ENCODE results near the gene SPEG. TPM values are rescaled to one million over a fixed set of nuclear protein-coding genes. Genes with fewer than 3 reads are reported as not detected.

Gene SPEG
- total and polyA plus RNA-seq, 7 donors = 6.0 to 321 (median 123) TPM

- Histone ChIP-seq H3K27me3 (no peaks in the 10 kb centered on the region), H3K4me1 (peaks cover 0 to 100% (median 99%) of the 10 kb centered on the region in 4 donors), H3K36me3 (peaks cover 0 to 72% (median 38%) of the 10 kb centered on the region in 4 donors), H3K27ac (peak overlapping the region; percentile 96 to 99 (median 99)), H3K4me3 (peak overlapping the region in 2 of 4 donors; percentile 12 to 17), H3K9me3 (no peaks in the 10 kb centered on the region)
- intact Hi-C loops (cut with DNase I) = no loop called here
- 86 to 92% methylated on average over 21 of the region's 21 CpGs for WGBS, 2 donors
- DNase-seq = no peak
- TF ChIP-seq POLR2A (IDR thresholded peaks at IDR 0.05) (no peak), POLR2AphosphoS5 (IDR thresholded peaks at IDR 0.05) (peak in 2 of 4 donors; percentile 24 to 35), EP300 (IDR thresholded peaks at IDR 0.05) (no peak)
Observed at GRCh38 chr2:219464286-219465032, 29.8 kb downstream of the SPEG start.

- intact Hi-C loops (cut with DNase I) = no loop called here
- Histone ChIP-seq H3K27me3 (no peaks in the 10 kb centered on the region), H3K36me3 (peaks cover 0 to 82% (median 40%) of the 10 kb centered on the region in 4 donors), H3K9me3 (no peaks in the 10 kb centered on the region), H3K27ac (peak overlapping the region; percentile 96 to 99 (median 99)), H3K4me3 (peak overlapping the region in 1 of 4 donors; percentile 17), H3K4me1 (peaks cover 0 to 93% (median 87%) of the 10 kb centered on the region in 4 donors)
- no peak for TF ChIP-seq POLR2AphosphoS5 (IDR thresholded peaks at IDR 0.05)
- no peak for TF ChIP-seq CTCF (IDR thresholded peaks at IDR 0.05)
- TF ChIP-seq POLR2A (IDR thresholded peaks at IDR 0.05) = no peak
- TF ChIP-seq EP300 (IDR thresholded peaks at IDR 0.05) = no peak
- 91 to 93% methylated on average over 47 of the region's 47 CpGs for WGBS, 2 donors
- no peak for DNase-seq
Observed at GRCh38 chr2:219465659-219466561, 31.3 kb downstream of the SPEG start.

GRCh38 chr2:219466816-219467735 is 32.4 kb downstream of the SPEG start:
- Histone ChIP-seq H3K36me3 (peaks cover 0 to 89% (median 44%) of the 10 kb centered on the region in 4 donors), H3K4me3 (no peak overlapping the region), H3K9me3 (no peaks in the 10 kb centered on the region), H3K27me3 (no peaks in the 10 kb centered on the region), H3K4me1 (peaks cover 0 to 81% (median 76%) of the 10 kb centered on the region in 4 donors), H3K27ac (peak overlapping the region; percentile 77 to 99 (median 99))
- intact Hi-C loops (cut with DNase I) = no loop called here
- DNase-seq = no peak
- 80 to 85% methylated on average over 28 of the region's 28 CpGs for WGBS, 2 donors
- TF ChIP-seq POLR2A (IDR thresholded peaks at IDR 0.05) (no peak), POLR2AphosphoS5 (IDR thresholded peaks at IDR 0.05) (peak in 2 of 4 donors; percentile 8 to 17)

GRCh38 chr2:219467736-219468075 is 33.1 kb downstream of the SPEG start:
- H3K36me3 ChIP-seq = peaks cover 0 to 89% (median 44%) of the 10 kb centered on the region in 4 donors
- 64 to 77% methylated on average over 2 of the region's 2 CpGs for WGBS, 2 donors
- H3K27ac ChIP-seq = peak overlapping the region; percentile 77 to 99 (median 99)

More at GRCh38 chr2:219467736-219468075, 33.1 kb downstream of the SPEG start:
- H3K9me3 ChIP-seq = no peaks in the 10 kb centered on the region
- TF ChIP-seq POLR2A (IDR thresholded peaks at IDR 0.05) (no peak), POLR2AphosphoS5 (IDR thresholded peaks at IDR 0.05) (peak in 2 of 4 donors; percentile 21 to 29), CTCF (IDR thresholded peaks at IDR 0.05) (no peak), EP300 (IDR thresholded peaks at IDR 0.05) (no peak)
- H3K4me1 ChIP-seq = peaks cover 0 to 75% (median 70%) of the 10 kb centered on the region in 4 donors
- no peaks in the 10 kb centered on the region for H3K27me3 ChIP-seq
- no peak overlapping the region for H3K4me3 ChIP-seq
- DNase-seq = no peak
- intact Hi-C loops (cut with DNase I) = no loop called here

Data from sigmoid colon (tissue), 7 donors.